GM18858 (cell line): Measurements from ENCODE around the gene SPG11.

ENCODE experiments used
- ATAC-seq: cut with Tn5 transposase; IDR thresholded peaks from one replicate; pipeline ENCODE4 v1.9.1; 2021; ENCODE audit not compliant: unreplicated experiment

SPG11 gene

GRCh38 chr15:44529864-44530604, 133.4 kb downstream of the SPG11 start:
- ATAC-seq, result no peak

GRCh38 chr15:44527241-44527640, 136.2 kb downstream of the SPG11 start:
- no peak for ATAC-seq

GRCh38 chr15:44525018-44525417, 138.4 kb downstream of the SPG11 start:
- no peak for ATAC-seq

GRCh38 chr15:44519537-44519936, 143.9 kb downstream of the SPG11 start:
- ATAC-seq, result no peak

- no peak for ATAC-seq
These were observed 147.0 kb downstream of the SPG11 start for GRCh38 chr15:44516436-44516835.
